ENCODE data around the gene DCLK1.

Gene DCLK1

DNA sequence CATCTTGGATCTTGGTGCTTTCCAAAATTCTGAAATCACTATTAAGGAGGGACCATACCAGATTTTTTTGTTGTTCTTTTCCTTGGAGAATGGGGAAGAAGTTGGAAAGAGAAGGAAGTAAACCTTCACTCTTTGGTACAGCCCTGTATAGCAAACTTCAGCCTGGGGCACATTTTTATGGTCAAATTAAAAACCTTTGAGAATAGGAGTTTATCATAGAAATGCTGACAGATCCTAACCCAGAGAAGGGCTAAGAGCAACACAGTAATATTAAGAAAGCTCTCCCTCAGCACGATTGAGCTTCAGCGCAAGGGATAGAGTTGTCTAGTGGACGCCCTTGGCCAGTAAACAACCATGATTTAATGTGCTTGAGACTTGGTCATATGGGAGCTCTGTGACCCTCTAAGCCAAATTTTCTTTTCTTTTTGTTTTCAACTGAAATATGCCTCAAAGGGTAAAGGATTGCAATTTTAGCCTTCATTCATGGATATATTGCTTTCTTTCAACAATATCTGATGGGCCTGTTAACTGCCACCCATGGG is 360.4 kb downstream of the DCLK1 start:
- no peak for DNase-seq

DNA sequence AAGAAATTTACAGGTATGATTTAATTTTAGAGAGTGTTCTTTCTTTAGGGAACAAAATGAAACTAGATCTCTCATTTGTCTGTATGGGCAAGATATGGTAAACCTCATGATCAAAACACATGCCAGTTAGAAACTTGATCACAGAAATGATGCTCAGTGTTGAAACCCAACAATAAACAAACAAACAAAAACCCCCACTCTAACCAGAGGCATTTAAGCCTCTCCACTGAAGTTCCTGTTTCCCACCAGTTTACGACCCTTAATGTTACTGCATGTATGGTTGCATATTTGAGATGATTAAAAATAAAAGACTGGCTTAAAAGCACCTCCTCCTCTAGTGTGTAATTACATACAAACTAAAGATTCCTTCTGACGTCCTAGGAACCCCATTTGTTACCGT is 361.4 kb downstream of the DCLK1 start:
- no peak for DNase-seq

DNA sequence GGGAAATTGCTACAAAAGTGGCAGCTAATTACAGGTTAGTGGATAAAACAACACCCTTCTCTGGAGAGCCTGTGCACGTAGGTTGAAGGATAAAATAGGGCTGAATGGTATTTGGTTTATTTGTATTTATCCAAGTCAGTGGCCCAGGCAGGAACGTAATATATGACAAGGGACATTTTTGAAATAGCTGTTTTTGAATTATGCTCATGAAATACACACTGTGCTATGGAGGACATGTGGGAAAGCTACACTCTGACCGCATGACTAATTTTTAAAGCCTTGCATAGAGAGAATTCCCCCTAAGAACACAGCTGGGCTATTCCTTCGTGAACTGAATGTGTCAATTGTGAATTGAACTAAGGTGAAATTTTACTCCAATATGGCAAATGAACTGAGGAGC is 362.6 kb downstream of the DCLK1 start:
- no peak for DNase-seq

DNA sequence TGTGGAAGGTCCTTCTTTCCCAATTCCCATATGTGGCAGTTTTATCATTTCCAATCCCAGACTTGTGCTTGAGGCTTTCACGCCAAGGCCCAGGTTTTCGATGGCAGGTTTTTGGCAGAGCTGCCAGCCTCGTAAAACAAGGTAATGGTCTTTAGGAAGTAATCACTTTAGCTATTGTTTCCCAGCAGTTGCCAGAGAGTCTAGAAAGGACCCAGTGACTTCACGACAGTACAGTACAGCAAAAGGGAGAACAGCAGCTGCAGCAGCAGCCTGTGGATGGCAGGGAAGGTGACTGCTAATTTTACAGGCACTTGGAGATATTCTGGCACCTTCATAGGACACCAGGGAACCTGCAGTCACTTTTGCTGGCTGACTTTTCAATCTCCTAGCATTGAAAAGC is 363.1 kb downstream of the DCLK1 start:
- no peak for DNase-seq

DNA sequence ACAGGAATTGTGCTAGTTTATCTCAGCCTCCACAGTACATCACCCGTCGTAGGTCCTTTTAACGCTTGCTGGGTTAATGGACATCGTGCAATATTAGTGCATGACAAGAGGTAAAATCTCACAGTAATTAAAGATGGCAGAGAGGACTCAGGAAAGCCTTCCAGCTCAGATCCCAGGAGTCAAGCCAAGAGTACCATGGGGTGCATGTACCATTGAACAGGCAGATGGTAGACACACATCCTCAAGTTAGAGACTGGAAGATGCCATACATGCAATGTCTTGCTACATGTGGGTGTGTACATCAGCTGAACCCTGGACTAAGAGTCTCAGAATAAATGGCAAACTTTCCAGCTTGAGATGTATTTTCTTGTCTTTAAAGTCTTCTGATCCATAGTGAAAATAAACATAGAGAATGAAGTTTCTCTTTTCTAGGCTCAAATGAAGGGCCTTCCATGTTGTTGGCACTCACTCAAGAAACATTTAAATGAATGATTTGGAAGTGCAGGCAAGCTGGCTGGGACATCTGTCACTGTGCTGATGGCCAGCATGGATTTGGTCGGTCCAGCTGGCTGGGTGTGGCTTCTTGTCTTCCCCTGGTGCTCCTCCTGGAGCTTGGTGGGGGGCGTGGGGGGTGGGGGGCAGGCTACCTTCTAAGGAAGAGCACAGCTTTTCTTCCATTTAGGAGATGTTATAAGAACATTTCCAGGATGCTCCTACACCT is 363.8 kb downstream of the DCLK1 start:
- no peak for DNase-seq

DNA sequence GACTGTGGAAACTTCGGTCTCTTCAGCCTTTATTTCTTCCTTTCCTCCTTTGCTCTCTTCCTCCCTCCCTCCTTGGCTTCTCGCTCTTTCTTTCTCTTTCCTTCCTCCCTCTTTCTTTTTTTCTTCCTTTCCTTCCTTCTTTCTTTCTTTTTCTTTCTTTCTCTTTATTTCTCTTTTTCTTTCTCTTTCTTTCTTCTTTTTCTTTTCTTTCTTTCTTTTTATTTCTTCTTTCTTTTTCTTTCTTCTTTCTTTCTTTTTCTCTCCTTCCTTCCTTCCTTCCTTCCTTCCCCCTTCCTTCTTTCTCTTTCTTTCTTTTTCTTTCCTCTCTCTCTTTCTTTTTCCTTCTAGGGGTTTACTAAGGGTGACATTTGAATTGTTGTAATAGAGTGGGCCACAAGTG is 364.5 kb downstream of the DCLK1 start:
- DNase-seq: no peak

DNA sequence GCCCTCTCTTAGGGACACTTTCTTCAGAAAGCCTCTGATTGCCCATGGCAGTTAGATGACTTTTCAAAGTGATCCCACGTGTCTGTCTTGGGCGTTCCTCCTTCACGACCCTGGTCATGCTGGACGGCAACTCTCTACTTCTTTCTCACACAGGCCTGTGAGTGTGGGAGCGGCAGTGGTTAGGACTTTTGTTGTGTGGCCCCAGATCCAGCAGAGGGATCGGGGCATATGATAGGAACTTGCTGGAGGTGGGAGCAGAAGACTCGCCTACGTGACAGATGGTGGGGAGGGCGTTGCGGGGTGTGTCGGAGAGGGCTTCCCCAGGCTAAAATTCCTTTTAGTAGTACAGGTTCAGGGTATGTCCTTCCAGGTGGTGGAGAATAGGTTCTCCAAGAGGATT is 365.2 kb downstream of the DCLK1 start:
- no peak for DNase-seq

DNA sequence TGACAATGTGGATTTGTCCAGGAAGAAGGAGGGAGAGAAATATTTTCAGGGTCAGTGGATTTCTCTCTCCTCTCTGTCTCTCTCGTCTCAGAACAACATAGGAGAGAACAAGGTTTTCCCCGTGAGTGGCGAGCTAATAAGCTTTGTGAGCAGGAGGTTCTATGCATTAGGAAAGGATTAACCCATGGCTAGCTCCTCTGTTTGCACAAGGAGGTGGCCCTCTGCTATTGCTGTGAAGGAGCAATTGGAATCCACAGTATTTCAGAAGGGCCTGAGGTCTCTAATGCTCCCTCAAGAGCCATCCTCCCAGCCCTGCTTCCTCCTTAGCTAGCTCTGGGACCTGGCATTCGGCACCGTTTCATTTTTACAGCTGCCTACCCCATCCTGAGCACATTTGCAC is 365.8 kb downstream of the DCLK1 start:
- no peak for DNase-seq

DNA sequence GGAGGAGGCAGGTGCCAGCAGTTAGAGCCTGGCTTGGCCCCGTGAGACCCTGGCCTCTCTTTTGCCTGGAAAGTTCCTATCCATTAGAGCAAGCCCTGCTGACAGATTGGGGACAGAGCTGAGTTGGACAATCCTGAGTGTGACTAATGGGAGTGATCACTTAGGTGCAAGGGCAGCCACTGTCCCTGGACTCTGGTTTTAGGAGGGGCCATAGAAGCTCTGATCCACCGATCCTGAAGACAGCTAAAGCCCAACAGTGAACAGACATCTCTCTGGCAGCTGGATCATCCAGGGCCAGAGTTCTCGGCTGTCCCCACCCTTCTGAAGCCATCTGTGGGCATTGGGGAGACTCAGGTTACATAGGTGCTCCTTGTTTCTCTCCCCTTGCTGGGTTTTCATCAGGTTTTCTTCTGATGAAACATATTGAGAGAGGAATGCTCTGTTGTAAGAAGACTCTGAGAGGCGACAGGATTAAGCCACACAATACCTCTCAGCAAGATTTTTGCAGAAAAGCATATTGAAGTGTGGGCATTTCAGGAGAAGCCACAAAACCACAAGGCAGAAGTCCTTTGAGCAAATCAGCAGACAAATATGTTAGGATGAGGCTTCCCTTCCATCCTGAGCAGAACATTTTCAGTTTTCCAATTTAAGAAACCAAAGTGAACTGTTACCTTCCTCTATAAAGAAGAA is 366.7 kb downstream of the DCLK1 start:
- DNase-seq: no peak

DNA sequence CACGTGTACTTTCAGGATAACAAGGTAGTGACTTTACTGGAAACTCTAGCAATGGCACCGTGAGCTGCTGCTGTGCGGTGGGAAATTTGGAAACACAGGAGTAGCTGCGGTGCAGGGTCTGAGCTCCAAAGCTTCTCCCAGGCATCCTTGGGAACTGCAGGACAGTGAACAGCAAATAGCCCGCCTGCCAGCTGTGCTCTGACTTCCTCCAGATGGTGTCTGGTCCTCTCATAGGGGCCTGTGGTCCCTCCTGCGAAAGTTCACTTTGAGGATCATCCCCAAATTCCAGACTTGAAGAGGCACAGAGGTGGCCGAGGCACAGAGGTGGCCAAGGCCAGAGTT is 367.4 kb downstream of the DCLK1 start:
- DNase-seq: no peak

DNA sequence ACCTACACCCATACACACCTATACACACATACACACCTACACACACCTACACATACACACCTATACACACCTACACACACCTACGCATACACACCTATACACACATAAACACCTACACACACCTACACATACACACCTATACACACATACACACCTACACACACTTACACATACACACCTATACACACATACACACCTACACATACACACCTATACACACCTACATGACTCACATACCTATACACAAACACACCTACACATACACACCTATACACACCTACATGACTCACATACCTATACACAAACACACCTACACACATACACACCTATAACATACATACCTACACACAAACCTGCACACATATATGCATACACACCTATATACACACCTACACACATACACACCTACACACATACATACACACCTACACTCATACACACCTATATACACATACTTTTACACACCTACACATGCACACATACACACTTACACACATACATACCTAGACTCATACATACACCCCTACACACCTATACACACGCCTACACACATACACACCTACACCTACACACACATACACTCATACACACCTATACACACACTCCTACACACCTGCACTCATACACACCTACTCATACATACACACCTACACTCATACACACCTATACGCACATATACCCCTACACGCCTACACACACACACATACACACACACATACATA is 368.0 kb downstream of the DCLK1 start:
- DNase-seq: no peak

DNA sequence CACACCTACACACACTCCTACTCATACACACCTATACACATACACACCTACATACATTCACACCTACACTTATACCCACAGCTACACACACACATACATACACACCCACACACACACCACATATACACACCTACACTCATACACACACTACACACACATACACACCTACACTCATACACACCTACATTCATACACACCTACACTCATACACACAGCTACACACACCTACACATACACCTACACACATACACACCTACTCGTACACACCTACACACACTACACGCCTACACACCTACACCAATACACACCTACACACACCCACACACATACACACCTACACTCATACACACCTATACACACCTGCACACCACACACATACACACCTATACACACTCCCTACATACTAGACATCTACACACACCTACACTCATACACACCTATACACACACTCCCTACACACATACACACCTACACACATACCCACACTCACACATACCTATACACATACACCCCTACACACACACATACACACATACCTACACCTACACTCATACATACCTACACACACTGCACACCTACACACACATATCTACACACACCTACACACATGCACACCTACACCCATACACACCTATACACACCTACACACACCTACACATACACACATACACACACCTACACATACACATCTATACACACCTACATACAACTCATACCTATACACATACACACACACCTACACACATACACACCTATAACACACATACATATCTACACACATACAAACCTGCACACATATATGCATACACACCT is 369.5 kb downstream of the DCLK1 start:
- no peak for DNase-seq

DNA sequence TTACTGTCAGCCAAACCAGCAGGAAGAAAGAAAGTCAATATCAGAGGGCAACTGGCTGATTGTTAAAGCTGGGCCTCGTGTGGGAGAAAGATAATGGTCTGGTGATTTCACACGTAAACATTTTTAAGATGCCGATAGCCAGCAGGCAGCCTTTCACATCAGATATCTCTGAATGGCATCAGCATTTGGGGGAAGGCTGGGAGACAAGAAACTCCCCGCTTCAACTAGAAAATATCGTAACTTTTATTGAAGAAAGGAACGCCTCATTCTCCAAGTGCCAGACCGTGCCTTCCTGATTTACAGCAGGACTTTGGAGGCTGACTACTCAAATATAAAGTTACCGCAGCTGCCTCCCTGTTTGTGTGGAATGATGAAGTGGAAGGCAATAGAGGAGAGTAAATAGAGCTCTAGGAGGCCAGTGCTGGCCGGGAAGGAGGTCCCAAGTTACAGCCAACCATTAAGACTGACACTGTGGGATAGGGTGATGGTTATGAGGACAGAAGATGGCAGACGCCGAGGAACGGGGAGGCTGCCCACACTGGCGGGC is 370.4 kb downstream of the DCLK1 start:
- no peak for DNase-seq

DNA sequence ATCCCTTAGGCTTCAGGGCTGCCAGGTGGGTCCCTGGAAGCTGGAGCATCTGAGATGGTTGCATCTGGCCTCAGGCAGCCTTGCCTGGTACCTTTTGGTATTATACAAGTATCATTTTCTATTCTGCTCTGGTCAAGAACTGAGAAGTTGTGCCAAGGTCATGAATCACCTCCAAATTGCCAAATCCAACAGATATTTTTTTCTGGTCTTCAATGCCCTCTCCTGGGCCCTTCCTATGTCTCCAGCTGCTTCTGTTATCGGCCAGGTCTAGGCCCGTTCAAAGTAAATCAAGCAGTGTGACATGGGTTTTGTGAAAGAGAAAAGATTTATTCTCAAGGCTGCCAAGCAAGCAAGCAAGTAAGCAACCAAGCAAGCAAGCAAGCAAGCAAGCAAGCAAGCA is 383.6 kb downstream of the DCLK1 start:
- DNase-seq: no peak

DNA sequence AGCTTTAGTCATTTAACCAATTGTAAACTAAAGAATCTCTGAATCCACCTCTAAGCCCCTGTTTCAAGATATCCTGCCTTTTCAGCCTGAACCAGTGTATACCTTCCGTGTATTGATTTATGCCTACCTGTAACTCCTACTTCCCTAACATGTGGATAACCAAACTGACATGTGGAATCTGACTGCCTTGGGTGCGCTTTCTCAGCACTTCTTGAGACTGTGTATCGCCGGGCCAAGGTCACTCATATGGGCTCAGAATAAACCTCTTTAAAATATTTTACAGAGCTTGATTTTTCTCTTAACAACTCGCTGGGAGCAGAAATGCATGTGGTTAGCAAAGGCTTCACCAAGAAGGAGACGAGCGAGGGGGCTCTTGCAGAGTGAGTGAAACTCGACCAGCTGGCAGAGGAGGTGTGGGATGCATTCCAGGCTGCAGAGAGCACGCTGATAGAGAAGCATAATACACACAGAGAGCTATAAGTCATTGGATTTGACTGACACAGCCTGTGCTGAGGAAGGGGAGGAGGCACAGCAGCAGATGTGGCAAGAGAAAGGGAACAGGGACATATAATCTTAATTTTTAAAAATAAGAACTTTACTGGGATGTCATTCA is 386.5 kb downstream of the DCLK1 start:
- no peak for DNase-seq

DNA sequence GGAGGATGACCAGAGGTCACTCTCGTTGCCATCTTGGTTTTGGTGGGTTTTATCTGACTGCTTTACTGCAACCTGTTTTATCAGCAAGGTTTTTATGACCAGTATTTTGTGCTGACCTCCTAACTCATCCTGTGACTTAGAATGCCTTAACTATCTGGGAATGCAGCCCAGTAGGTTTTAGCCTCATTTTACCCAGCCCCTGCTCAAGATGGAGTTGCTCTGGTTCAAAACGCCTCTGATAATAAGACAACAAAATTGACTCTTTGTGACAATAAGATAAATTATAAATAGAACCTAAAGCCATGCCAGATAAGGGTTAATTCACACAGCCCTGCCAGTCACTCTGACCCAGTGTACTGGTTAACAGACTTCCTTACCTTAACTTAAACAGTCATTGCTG is 387.0 kb downstream of the DCLK1 start:
- DNase-seq: no peak

DNA sequence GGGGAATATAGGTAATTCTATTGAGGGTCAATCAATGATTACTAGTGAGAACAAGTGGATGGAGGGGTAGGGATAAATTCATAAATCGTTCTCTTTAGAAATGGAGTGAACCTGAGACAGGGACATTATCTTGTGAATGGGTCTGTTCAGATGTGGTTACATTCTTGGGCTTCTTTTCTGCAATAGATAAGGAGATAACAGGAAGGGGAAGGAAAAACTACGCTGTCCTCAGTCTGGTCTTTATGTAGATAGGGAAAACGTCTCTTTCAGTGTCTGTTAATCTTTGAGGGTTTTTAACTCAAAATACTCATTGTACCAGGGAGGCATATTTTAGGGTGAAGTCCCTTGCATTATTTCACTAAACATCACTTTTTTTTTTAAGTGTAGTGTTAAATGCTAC is 388.0 kb downstream of the DCLK1 start:
- DNase-seq: no peak

DNA sequence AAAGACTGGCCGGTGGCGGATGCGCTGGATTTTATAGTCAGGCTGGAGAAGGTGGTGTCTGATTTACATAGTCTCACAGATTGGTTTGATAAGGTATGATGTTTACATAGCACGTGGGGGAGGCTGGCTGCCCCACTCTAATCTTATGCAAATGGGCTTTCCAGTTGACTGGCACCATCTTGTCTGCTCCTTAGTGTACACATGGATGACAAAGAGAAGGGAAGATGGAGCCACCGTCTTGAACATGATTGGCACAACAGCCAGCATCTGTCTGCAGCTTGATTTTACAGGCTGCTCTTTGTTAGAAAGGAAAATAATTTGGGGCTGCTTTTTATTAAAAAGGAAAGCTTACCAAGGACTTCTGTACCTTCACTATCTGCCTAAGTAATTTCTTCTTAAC is 389.5 kb downstream of the DCLK1 start:
- DNase-seq: no peak

DNA sequence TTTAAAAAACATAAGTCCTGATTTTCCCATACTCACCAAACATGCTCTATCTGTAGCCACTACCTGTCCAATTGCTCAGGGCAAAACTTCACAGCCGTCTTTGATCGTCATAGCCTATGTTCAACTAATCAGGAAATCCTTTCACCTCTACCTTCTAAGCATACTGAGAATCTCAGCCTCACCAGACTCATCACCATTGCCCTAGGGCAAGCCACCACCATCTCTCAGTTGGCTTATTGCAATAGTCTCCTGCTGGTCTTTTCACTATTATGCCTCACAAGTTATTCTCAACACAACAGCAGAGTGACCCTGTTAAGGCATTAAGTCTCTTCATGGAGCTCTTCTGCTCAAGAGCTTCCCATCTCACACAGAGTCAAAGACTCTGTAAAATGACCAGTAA is 394.3 kb downstream of the DCLK1 start:
- no peak for DNase-seq

DNA sequence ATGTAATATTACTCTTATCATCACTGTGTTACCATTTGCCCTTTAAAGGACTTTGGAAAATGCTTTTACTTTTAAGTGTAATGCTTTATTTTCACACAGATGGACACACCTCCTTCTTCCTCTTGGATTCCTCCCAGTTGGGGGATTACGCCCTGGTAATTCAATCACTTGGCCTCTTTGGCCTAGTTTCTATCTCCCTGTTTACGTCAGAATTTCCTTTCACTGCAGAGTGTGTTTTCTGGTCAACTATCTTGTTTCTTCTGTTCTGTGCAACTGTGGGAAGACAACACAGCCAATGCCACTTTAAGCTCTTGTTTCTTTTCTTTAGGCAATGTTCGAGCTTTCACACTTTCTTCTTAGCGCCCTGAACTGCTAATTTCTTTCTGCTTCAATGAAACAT is 397.4 kb downstream of the DCLK1 start:
- DNase-seq: no peak

DNA sequence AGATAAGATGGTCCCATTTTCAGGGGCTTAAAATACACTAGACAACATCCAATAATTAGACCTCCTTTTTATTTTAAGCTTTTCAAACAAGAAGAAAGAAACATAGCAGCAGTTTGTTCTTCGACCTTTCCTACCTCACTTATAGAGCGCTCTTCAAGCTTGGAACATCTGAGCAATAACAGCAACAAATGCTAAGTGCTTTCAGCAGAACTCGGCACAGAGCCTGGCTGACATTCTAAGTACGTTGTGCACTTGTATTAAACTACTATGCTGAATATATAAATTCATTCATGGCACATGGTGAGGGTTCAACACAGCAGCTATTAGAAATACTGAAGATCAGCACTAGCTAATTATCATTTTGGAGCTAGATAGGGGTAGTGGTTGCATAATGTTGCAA is 398.6 kb downstream of the DCLK1 start:
- DNase-seq: no peak

DNA sequence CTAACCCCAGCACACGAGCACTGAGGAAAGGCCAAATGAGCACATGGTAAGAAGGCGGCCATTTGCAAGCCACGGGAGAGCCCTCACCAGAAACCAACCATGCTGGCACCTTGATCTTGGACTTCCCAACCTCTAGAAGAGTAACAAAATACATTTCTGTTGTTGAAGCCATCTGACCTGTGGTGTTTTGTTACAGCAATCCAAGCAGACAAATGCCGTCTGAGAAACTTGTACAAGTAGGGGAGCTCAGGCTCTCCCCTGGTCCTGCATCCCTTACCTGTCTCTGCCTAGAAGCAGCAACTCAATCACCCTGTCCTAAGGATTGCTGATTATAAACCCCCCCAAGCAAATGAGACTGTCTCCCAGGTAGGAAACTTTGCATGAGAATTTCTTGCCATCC is 399.7 kb downstream of the DCLK1 start:
- no peak for DNase-seq

Data from CD4-positive, alpha-beta T cell treated with Interleukin-6 for 4 hours (primary cell).